Heart left ventricle (tissue), 13 donors: ENCODE data around the gene PIGC.

ENCODE experiments used
- CTCF ChIP-seq, 12 donors: fragments of 200-600 bp; sonication (generic) in 4 of 12; IDR thresholded peaks; one replicate each; pipeline versions ENCODE4 v1.5.0 to v1.8.0; 2018 to 2022; ENCODE audit warnings: antibody characterized with exemption in 12 of 12, mild to moderate bottlenecking in 5 of 12
- POLR2A ChIP-seq, 2 donors: fragments of 450-650 bp; IDR thresholded peaks; one replicate each; pipeline ENCODE4 v1.6.1; 2017; ENCODE audit warnings: antibody characterized with exemption in 2 of 2, mild to moderate bottlenecking in 2 of 2, moderate library complexity in 2 of 2
- donor health status: ischemic (EF 13 %, LVEDD 7.1; RV severe dilation, severe dysfunction).
- donor health status: DM: no; HTN: yes; CAD: no.
- donor health status: DM: no; HTN: no; CAD: no.
- donor health status: ischemic (EF 25% LVEDD 6.9; RV normal size, moderate dysfunction).
- donor health status: ischemic (EF 25% LVEDD 5.7; RV mildly dilated, moderate dysfunction).
- donor health status: ischemic (EF 35%, LVEDD 5.7; RV mildly dilated, moderate dysfunction).
- donor health status: nonischemic (EF 11% LVEDD 7.7; RV severe dilation, severe dysfunction).
- donor health status: DM: yes; HTN: yes; CAD: no.
- donor health status: PGD.
- donor health status: ischemic (EF 29% LVEDD 5.4; RV normal size, mild dysfunction).
- donor health status: nonischemic (EF 23%, LVEDD 6.1; RV moderate dilation, normal function).

GRCh38 chr1:172483448-172483847 is 39.6 kb upstream of the PIGC start:
- no peak for TF ChIP-seq POLR2A (IDR thresholded peaks at IDR 0.05)
- TF ChIP-seq CTCF (IDR thresholded peaks at IDR 0.05): no peak
